H9 (cell line): ENCODE measurements around the gene LSM2. TPM values are rescaled to one million over a fixed set of nuclear protein-coding genes. Genes with fewer than 3 reads are reported as not detected.
A peak's percentile ranks its signal among the peaks of the same experiment; 100 is the strongest.
"Not testable (repeated sequence)": the region's sequence is repeated elsewhere in the genome, so short reads cannot be mapped to it uniquely, and the experiment has no call there.

Source experiments
- DNase-seq: peaks from one replicate; pipeline ENCODE4 v3.0.0-alpha.2; 2017
- H2AFZ ChIP-seq: one replicate; pipeline ENCODE4 v1.6.1; 2013; ENCODE audit warnings: mild to moderate bottlenecking, low read length, control low read depth, moderate library complexity
- H2AK5ac ChIP-seq: 2 replicates; pipeline ENCODE4 v1.6.1; 2013; ENCODE audit warnings: low read length, control low read depth, mixed read lengths; ENCODE audit not compliant: insufficient read length
- H2BK120ac ChIP-seq: one replicate; pipeline ENCODE4 v1.6.1; 2013; ENCODE audit warnings: low read depth, mild to moderate bottlenecking, low read length, control low read depth, inconsistent platforms; ENCODE audit not compliant: poor library complexity, severe bottlenecking
- H2BK12ac ChIP-seq: 2 replicates; pipeline ENCODE4 v1.6.1; 2013; ENCODE audit warnings: low read length, control low read depth, mixed read lengths, low read depth; ENCODE audit not compliant: insufficient read length
- H2BK15ac ChIP-seq: 2 replicates; pipeline ENCODE4 v1.6.1; 2013; ENCODE audit warnings: low read depth, low read length, control low read depth
- H2BK20ac ChIP-seq: one replicate; pipeline ENCODE4 v1.6.1; 2013; ENCODE audit warnings: low read depth, mild to moderate bottlenecking, low read length, control low read depth, inconsistent platforms; ENCODE audit not compliant: poor library complexity, severe bottlenecking
- H2BK5ac ChIP-seq: 2 replicates; pipeline ENCODE4 v1.6.1; 2013; ENCODE audit warnings: low read length, control low read depth, mixed read lengths; ENCODE audit not compliant: insufficient read length
- H3K14ac ChIP-seq: 2 replicates; pipeline ENCODE4 v1.6.1; 2013; ENCODE audit warnings: low read length, control low read depth; ENCODE audit not compliant: insufficient read depth
- H3K18ac ChIP-seq: 2 replicates; pipeline ENCODE4 v1.6.1; 2013; ENCODE audit warnings: low read depth, mild to moderate bottlenecking, mixed read lengths, low read length, control low read depth; ENCODE audit not compliant: insufficient read length
- H3K23ac ChIP-seq: 2 replicates; pipeline ENCODE4 v1.6.1; 2013; ENCODE audit warnings: low read length, control low read depth, mixed read lengths, low read depth; ENCODE audit not compliant: insufficient read length
- H3K23me2 ChIP-seq: 2 replicates; pipeline ENCODE4 v1.6.1; 2013; ENCODE audit warnings: low read depth, mild to moderate bottlenecking, mixed read lengths, low read length, control low read depth; ENCODE audit not compliant: insufficient read length, poor library complexity, severe bottlenecking
- H3K27ac ChIP-seq: 2 replicates; pipeline ENCODE4 v1.5.1; 2013; ENCODE audit warnings: low read length, control low read depth, mixed read lengths, low read depth; ENCODE audit not compliant: insufficient read length
- H3K27me3 ChIP-seq: 2 replicates; pipeline ENCODE4 v1.6.1; 2013; ENCODE audit warnings: low read length, control low read depth, inconsistent platforms; ENCODE audit not compliant: insufficient read depth
- H3K4ac ChIP-seq: 2 replicates; pipeline ENCODE4 v1.6.1; 2013; ENCODE audit warnings: low read depth, mild to moderate bottlenecking, control low read depth, inconsistent platforms, low read length, moderate library complexity
- H3K4me1 ChIP-seq: 2 replicates; pipeline ENCODE4 v1.6.1; 2013; ENCODE audit warnings: low read length, control low read depth, inconsistent platforms; ENCODE audit not compliant: insufficient read depth
- H3K4me2 ChIP-seq: 2 replicates; pipeline ENCODE4 v1.6.1; 2013; ENCODE audit warnings: low read length, control low read depth, mixed read lengths; ENCODE audit not compliant: insufficient read length, insufficient read depth
- H3K56ac ChIP-seq: 2 replicates; pipeline ENCODE4 v1.6.1; 2013; ENCODE audit warnings: low read depth, mild to moderate bottlenecking, mixed read lengths, low read length, control low read depth; ENCODE audit not compliant: insufficient read length
- H3K79me1 ChIP-seq: 2 replicates; pipeline ENCODE4 v1.6.1; 2013; ENCODE audit warnings: low read depth, mild to moderate bottlenecking, moderate library complexity, low read length, control low read depth, inconsistent platforms; ENCODE audit not compliant: insufficient read depth, poor library complexity, severe bottlenecking
- H3K79me2 ChIP-seq: 2 replicates; pipeline ENCODE4 v1.6.1; 2013; ENCODE audit warnings: low read length, control low read depth, inconsistent platforms; ENCODE audit not compliant: insufficient read depth
- H3K9ac ChIP-seq: 2 replicates; pipeline ENCODE4 v1.6.1; 2013; ENCODE audit warnings: low read length, control low read depth, mixed read lengths; ENCODE audit not compliant: insufficient read length; ENCODE audit errors: extremely low read depth
- H3K9me3 ChIP-seq: one replicate; pipeline ENCODE4 v1.6.1; 2013; ENCODE audit warnings: low read depth, low read length, inconsistent platforms; ENCODE audit not compliant: control insufficient read depth
- H3T11ph ChIP-seq: one replicate; pipeline ENCODE4 v1.6.1; 2013; ENCODE audit warnings: mild to moderate bottlenecking, low read length, control low read depth, inconsistent platforms
- H4K20me1 ChIP-seq: one replicate; pipeline ENCODE4 v1.6.1; 2013; ENCODE audit not compliant: control insufficient read depth, insufficient read length, insufficient read depth
- H4K5ac ChIP-seq: 2 replicates; pipeline ENCODE4 v1.6.1; 2013; ENCODE audit warnings: low read depth, mild to moderate bottlenecking, mixed read lengths, low read length, control low read depth; ENCODE audit not compliant: insufficient read length
- H4K8ac ChIP-seq: replicated peaks from 2 replicates; pipeline ENCODE4 v1.6.1; 2013; ENCODE audit warnings: low read length, control low read depth, mixed read lengths, low read depth; ENCODE audit not compliant: insufficient read length
- H4K91ac ChIP-seq: 2 replicates; pipeline ENCODE4 v1.6.1; 2013; ENCODE audit warnings: low read depth, mild to moderate bottlenecking, moderate library complexity, mixed read lengths, low read length, control low read depth; ENCODE audit not compliant: insufficient read length
- H3K27ac Mint-ChIP-seq, 3 experiments: 2 replicates in 2 of 3; 3 replicates in 1 of 3; pipeline ENCODE4 v1.8.0; 2020 to 2021; ENCODE audit warnings: mixed read lengths in 3 of 3, mild to moderate bottlenecking in 1 of 3, moderate library complexity in 1 of 3
- H3K27me3 Mint-ChIP-seq: 2 replicates; pipeline ENCODE4 v1.8.0; 2021; ENCODE audit warnings: low read depth, mild to moderate bottlenecking, moderate library complexity, mixed read lengths
- H3K36me3 Mint-ChIP-seq, 3 experiments: 2 replicates in 2 of 3; 3 replicates in 1 of 3; pipeline ENCODE4 v1.8.0; 2020 to 2021; ENCODE audit warnings: low read depth in 3 of 3, mixed read lengths in 3 of 3; ENCODE audit not compliant: insufficient read depth in 1 of 3
- H3K4me1 Mint-ChIP-seq, 2 experiments: 2 replicates each; pipeline ENCODE4 v1.8.0; 2020; ENCODE audit warnings: mixed read lengths in 2 of 2
- H3K4me3 Mint-ChIP-seq, 2 experiments: 2 replicates in 1 of 2; 3 replicates in 1 of 2; pipeline ENCODE4 v1.8.0; 2020 to 2021; ENCODE audit warnings: mild to moderate bottlenecking in 2 of 2, mixed read lengths in 2 of 2, moderate library complexity in 1 of 2
- H3K9me3 Mint-ChIP-seq, 2 experiments: 2 replicates in 1 of 2; 3 replicates in 1 of 2; pipeline ENCODE4 v1.8.0; 2020; ENCODE audit warnings: mild to moderate bottlenecking in 2 of 2, mixed read lengths in 2 of 2, moderate library complexity in 1 of 2
- WGBS: extraction: QIAGEN DNeasy Blood & Tissue Kit; methylation state at CpG from one replicate; pipeline ENCODE4 v1.1.7; 2013; ENCODE audit warnings: missing lambda C conversion rate, low lambda C conversion rate, mixed read lengths; ENCODE audit not compliant: insufficient read length; ENCODE audit errors: extremely low coverage; 5-methylcytosine and 5-hydroxymethylcytosine counted together
- total RNA-seq: library from RNA; stranded (reverse); gene quantifications from 2 replicates; pipeline ENCODE4 v1.2.1, GENCODE V29; 2021
- TF ChIP-seq, protein P1 (sequence below): fragments of 200-600 bp; sonication (generic); conservative IDR thresholded peaks from 3 replicates; pipeline ENCODE4 v1.8.0; 2021; ENCODE audit warnings: antibody characterized with exemption, mild to moderate bottlenecking

Gene LSM2
- total RNA-seq, 1 experiment from 2014 or later, result 123 TPM

GRCh38 chr6:31819871-31820299, 13.1 kb upstream of the LSM2 start:
- Histone ChIP-seq H3K4me1 (peaks cover 3% of the 10 kb centered on the region; the same call in 1 of the 2 replicates), H3K18ac (no peak overlapping the region), H2BK12ac (no peak overlapping the region), H3K4me2 (no peak overlapping the region), H3K79me1 (no peaks in the 10 kb centered on the region), H2BK15ac (no peak overlapping the region), H3K27ac (no peak overlapping the region), H3T11ph (no peak overlapping the region), H3K9ac (no peak overlapping the region), H3K79me2 (no peaks in the 10 kb centered on the region), H4K5ac (no peak overlapping the region), H2BK120ac (no peak overlapping the region), H4K8ac (no peak overlapping the region), H3K23me2 (peaks cover 15% of the 10 kb centered on the region), H4K20me1 (no peaks in the 10 kb centered on the region), H3K27me3 (no peaks in the 10 kb centered on the region), H3K23ac (no peak overlapping the region), H3K9me3 (no peaks in the 10 kb centered on the region), H3K4ac (no peak overlapping the region), H2BK20ac (no peak overlapping the region), H3K56ac (no peak overlapping the region), H4K91ac (no peak overlapping the region), H2BK5ac (no peak overlapping the region), H2AFZ (no peak overlapping the region), H2AK5ac (no peak overlapping the region), H3K14ac (no peak overlapping the region)
- Mint-ChIP-seq H3K27me3 (peaks cover 5% of the 10 kb centered on the region), H3K9me3 (peaks cover 6 to 9% of the 10 kb centered on the region in 2 experiments), H3K4me1 (peaks cover 40 to 42% of the 10 kb centered on the region in 2 experiments), H3K4me3 (peak overlapping the region in 1 of 2 experiments; percentile 24; a peak in 1 of 5 replicates), H3K36me3 (peaks cover 3 to 10% (median 6%) of the 10 kb centered on the region in 3 experiments; a peak in 5 of 7 replicates), H3K27ac (no peak overlapping the region; a peak in 1 of 7 replicates)
- DNase-seq, result no peak
- TF ChIP-seq, protein P1, sequence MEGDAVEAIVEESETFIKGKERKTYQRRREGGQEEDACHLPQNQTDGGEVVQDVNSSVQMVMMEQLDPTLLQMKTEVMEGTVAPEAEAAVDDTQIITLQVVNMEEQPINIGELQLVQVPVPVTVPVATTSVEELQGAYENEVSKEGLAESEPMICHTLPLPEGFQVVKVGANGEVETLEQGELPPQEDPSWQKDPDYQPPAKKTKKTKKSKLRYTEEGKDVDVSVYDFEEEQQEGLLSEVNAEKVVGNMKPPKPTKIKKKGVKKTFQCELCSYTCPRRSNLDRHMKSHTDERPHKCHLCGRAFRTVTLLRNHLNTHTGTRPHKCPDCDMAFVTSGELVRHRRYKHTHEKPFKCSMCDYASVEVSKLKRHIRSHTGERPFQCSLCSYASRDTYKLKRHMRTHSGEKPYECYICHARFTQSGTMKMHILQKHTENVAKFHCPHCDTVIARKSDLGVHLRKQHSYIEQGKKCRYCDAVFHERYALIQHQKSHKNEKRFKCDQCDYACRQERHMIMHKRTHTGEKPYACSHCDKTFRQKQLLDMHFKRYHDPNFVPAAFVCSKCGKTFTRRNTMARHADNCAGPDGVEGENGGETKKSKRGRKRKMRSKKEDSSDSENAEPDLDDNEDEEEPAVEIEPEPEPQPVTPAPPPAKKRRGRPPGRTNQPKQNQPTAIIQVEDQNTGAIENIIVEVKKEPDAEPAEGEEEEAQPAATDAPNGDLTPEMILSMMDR, result no peak

GRCh38 chr6:31817929-31818511, 11.3 kb upstream of the LSM2 start:
- not testable (repeated sequence) for H3K4me1 ChIP-seq, H3K9me3 Mint-ChIP-seq, H2BK120ac ChIP-seq, H3K4ac ChIP-seq, H3K18ac ChIP-seq, H2AK5ac ChIP-seq, H4K91ac ChIP-seq, H3T11ph ChIP-seq, H2BK15ac ChIP-seq, DNase-seq, H3K79me2 ChIP-seq, H2AFZ ChIP-seq, H3K23ac ChIP-seq, H3K9me3 ChIP-seq, H3K14ac ChIP-seq, H4K20me1 ChIP-seq, H3K27me3 ChIP-seq, H2BK20ac ChIP-seq, H2BK5ac ChIP-seq, H3K9ac ChIP-seq, H3K27ac ChIP-seq, H3K79me1 ChIP-seq, H3K56ac ChIP-seq, H3K27ac Mint-ChIP-seq, H4K8ac ChIP-seq, H4K5ac ChIP-seq, H3K27me3 Mint-ChIP-seq, H2BK12ac ChIP-seq
- H3K23me2 ChIP-seq, result peaks cover 18% of the 10 kb centered on the region
- H3K4me3 Mint-ChIP-seq, result peak overlapping the region; percentile 38 to 67
- H3K4me1 Mint-ChIP-seq, result peaks cover 35 to 38% of the 10 kb centered on the region in 2 experiments
- no CpG with 5 or more reads among the region's 8 CpGs for WGBS
- peaks cover 3 to 10% (median 6%) of the 10 kb centered on the region in 3 experiments; a peak in 5 of 7 replicates for H3K36me3 Mint-ChIP-seq
- H3K4me2 ChIP-seq, result peak overlapping the region; percentile 28
